Activated naive CD4-positive, alpha-beta T cell treated with anti-CD3 and anti-CD28 coated beads for 36 hours (primary cell): Measurements from ENCODE around the gene HSD17B13. TPM values are rescaled to one million over a fixed set of nuclear protein-coding genes. Genes with fewer than 3 reads are reported as not detected.

Experiments used
- CTCF ChIA-PET: fragments of 350-600 bp; sonication (Branson Sonifier 250); formaldehyde crosslinking; loops from one replicate; lab custom pipeline; 2021; ENCODE audit warnings: antibody characterized with exemption; lab: Charles Lee
- DNase-seq: peaks from one replicate; pipeline ENCODE4 v3.0.0-alpha.2; 2020
- H3K27ac Mint-ChIP-seq: one replicate; pipeline ENCODE4 v1.8.0; 2021; ENCODE audit warnings: mild to moderate bottlenecking, mixed read lengths
- H3K27me3 Mint-ChIP-seq: one replicate; pipeline ENCODE4 v1.8.0; 2021; ENCODE audit warnings: low read depth, mixed read lengths
- H3K36me3 Mint-ChIP-seq: one replicate; pipeline ENCODE4 v1.8.0; 2021; ENCODE audit warnings: low read depth, mixed read lengths
- H3K4me1 Mint-ChIP-seq: one replicate; pipeline ENCODE4 v1.8.0; 2021; ENCODE audit warnings: low read depth, mixed read lengths
- H3K4me3 Mint-ChIP-seq: one replicate; pipeline ENCODE4 v1.8.0; 2021; ENCODE audit warnings: mild to moderate bottlenecking, moderate library complexity, mixed read lengths
- H3K9me3 Mint-ChIP-seq: one replicate; pipeline ENCODE4 v1.8.0; 2021; ENCODE audit warnings: mixed read lengths
- intact Hi-C: fragments of 100-400 bp; cut with micrococcal nuclease; formaldehyde crosslinking; loops from one replicate; pipeline ENCODE4 v1.15.1; 2023
- total RNA-seq, 2 experiments: library from RNA; stranded (reverse); gene quantifications; one replicate each; pipeline ENCODE4 v1.2.3, GENCODE V29; 2021

The HSD17B13 gene
- total RNA-seq: under 1 TPM; 0.10 to 0.12 TPM

DNA sequence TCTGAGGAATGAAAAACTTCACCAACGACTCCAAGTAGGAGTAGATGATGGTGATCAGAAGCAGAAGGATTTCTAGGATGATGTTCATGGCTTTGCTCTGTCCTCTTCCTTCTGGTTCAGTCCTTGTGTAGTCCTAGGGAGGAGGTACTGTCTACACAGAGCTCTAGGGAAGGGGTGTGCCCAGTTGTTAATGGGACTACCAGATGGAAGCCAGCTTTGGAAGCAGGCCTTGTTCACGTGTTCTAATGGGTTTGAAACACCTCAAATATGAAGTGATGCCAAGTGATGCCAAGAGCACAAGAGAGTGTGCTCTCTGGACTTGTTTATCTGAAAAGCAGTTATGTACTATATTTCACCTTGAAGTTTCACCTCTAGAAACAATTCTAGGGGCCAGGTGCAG lies at the start of gene HSD17B13:
Gene HSD17B13 (minus strand): TSS at position 129 of the 400 bp plus-strand sequence. CDS start 41 bp downstream, at position 88.
- no peaks in the 10 kb centered on the region for H3K27me3 Mint-ChIP-seq
- no peaks in the 10 kb centered on the region for H3K4me1 Mint-ChIP-seq
- no peak for DNase-seq
- no peaks in the 10 kb centered on the region for H3K36me3 Mint-ChIP-seq
- no peaks in the 10 kb centered on the region for H3K9me3 Mint-ChIP-seq
- no peak within 1 kb of the TSS for H3K4me3 Mint-ChIP-seq
- CTCF ChIA-PET: no interaction called here
- intact Hi-C loops: no loop called here
- H3K27ac Mint-ChIP-seq: no peak within 1 kb of the TSS

DNA sequence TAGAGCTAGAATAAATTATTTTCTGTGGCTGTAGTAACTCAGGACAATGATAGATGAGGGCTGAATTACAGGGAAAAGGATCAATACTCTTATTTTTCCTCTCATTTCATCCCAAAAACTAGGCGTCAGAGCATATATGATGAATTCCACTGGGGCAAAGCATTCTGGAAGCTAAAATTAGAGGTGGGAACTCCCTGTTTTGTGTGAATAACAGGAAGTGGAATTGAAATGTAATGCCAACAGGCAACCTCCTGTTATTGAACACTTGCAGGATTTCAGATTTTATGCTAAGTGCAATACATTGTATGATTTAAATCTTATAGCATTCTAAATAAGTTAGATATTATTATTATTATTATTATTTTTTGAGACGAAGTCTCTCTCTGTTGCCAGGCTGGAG lies 47.4 kb upstream of the HSD17B13 start:
- Mint-ChIP-seq H3K4me3 (no peak overlapping the region), H3K27me3 (no peaks in the 10 kb centered on the region), H3K4me1 (no peaks in the 10 kb centered on the region), H3K36me3 (peaks cover 13% of the 10 kb centered on the region), H3K27ac (no peak overlapping the region), H3K9me3 (no peaks in the 10 kb centered on the region)
- intact Hi-C loops: loop anchor here (10.0 kb wide), 2 partner anchors 225 to 475 kb away; no protein-coding TSS in a partner anchor
- CTCF ChIA-PET: interaction anchor here (0.6 to 1.2 kb wide), 2 partner anchors 14 to 447 kb away, joined by 3 read pairs; no protein-coding TSS in a partner anchor
- no peak for DNase-seq

- intact Hi-C loops: no loop called here
- Mint-ChIP-seq H3K27me3 (no peaks in the 10 kb centered on the region), H3K27ac (no peak overlapping the region), H3K4me3 (no peak overlapping the region), H3K9me3 (no peaks in the 10 kb centered on the region), H3K4me1 (no peaks in the 10 kb centered on the region), H3K36me3 (peaks cover 16% of the 10 kb centered on the region)
- CTCF ChIA-PET: interaction anchor here (0.8 kb wide), 1 partner anchor 9 kb away, joined by 3 read pairs; no protein-coding TSS in a partner anchor
- DNase-seq: no peak
Measured at GRCh38 chr4:87366521-87367162, 44.0 kb upstream of the HSD17B13 start.

DNA sequence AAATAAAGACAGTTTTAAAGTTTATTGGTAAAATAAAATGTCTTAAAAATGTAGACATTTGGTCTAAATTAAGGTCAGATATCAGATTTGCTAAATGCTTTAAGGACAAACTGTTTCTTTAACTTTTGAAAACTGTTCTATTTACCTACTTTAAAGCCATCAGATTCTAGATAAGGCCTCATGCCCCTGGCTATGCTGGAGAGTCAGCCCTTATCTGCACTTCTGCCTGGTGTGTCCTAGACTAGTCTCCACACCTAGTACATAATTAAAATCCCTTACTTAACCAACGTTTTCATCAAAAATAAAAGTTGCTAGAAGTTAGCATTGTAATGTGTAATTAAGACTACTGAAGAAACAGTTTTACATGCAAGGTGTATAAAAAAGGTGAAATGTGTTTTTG lies 42.7 kb upstream of the HSD17B13 start:
- intact Hi-C loops: no loop called here
- Mint-ChIP-seq H3K9me3 (no peaks in the 10 kb centered on the region), H3K4me1 (no peaks in the 10 kb centered on the region), H3K4me3 (no peak overlapping the region), H3K27me3 (no peaks in the 10 kb centered on the region), H3K36me3 (peaks cover 13% of the 10 kb centered on the region), H3K27ac (no peak overlapping the region)
- CTCF ChIA-PET: interaction anchor here (0.7 to 1.3 kb wide), 2 partner anchors 10 to 78 kb away, joined by 3 read pairs; no protein-coding TSS in a partner anchor
- DNase-seq: no peak

DNA sequence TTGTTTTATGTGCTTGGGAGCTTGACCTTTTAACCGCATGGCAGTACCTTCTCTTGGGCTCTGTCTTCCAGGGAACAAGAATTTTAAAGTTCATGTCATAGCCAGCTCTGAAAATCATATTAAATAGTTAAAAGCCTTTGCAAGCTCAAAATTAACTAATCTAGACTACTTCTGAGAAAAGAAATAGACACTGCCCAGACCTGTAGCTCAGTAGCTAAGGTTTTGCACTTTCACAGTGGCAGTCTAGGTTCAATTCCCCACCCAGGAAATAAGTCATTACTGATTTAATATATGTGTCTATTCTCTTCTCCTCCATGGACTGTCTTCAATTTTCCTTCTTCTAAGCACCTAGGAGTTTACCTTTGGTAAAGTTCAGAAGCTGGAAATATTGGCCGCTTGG lies 40.9 kb upstream of the HSD17B13 start:
- DNase-seq: no peak
- peaks cover 14% of the 10 kb centered on the region for H3K36me3 Mint-ChIP-seq
- H3K27ac Mint-ChIP-seq: no peak overlapping the region
- H3K4me1 Mint-ChIP-seq: no peaks in the 10 kb centered on the region
- no peaks in the 10 kb centered on the region for H3K9me3 Mint-ChIP-seq
- no peak overlapping the region for H3K4me3 Mint-ChIP-seq
- intact Hi-C loops: no loop called here
- no peaks in the 10 kb centered on the region for H3K27me3 Mint-ChIP-seq
- CTCF ChIA-PET: interaction anchor here (0.7 to 2.5 kb wide), 2 partner anchors 12 to 1132 kb away, joined by 4 to 17 read pairs; no protein-coding TSS in a partner anchor

DNA sequence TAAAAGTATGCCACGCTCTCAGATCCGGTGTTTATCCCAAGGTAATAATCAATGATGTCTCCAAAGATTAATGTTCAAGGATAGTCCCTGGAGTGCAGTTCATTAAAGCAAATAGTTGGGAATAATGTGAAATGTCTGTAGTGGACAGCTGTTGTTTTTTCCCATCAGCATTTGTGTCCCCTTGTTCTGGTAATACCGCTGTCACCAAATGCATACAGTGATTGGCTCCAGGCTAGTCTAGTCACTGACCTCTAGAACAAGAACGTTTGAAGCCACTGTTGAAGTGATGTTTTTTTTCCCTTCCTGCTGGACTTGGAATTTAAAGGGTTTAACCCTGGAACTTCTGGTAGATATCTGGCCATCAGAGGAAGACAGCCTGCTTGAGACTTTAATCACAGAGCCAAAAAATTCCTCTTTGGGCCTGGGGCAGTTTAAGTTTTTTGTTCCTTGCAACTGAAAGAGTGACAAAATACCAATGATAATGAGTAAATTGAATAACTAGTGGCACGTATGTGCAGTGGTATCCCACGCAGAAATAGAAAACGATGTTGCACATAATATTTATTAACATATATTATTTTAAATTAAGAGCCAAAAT lies 37.8 kb upstream of the HSD17B13 start:
- Mint-ChIP-seq H3K4me1 (no peaks in the 10 kb centered on the region), H3K27ac (no peak overlapping the region), H3K36me3 (peaks cover 12% of the 10 kb centered on the region), H3K27me3 (no peaks in the 10 kb centered on the region), H3K9me3 (no peaks in the 10 kb centered on the region), H3K4me3 (no peak overlapping the region)
- no peak for DNase-seq
- CTCF ChIA-PET: no interaction called here
- intact Hi-C loops: no loop called here

GRCh38 chr4:87359258-87359657 lies 36.6 kb upstream of the HSD17B13 start:
- Mint-ChIP-seq H3K9me3 (no peaks in the 10 kb centered on the region), H3K36me3 (peaks cover 9% of the 10 kb centered on the region)
- CTCF ChIA-PET: interaction anchor here (0.6 kb wide), 1 partner anchor 228 kb away, joined by 3 read pairs; no protein-coding TSS in a partner anchor

GRCh38 chr4:87356832-87357526 lies 34.3 kb upstream of the HSD17B13 start:
- Mint-ChIP-seq H3K4me1 (no peaks in the 10 kb centered on the region), H3K4me3 (no peak overlapping the region), H3K27me3 (no peaks in the 10 kb centered on the region), H3K27ac (no peak overlapping the region), H3K9me3 (no peaks in the 10 kb centered on the region), H3K36me3 (peaks cover 11% of the 10 kb centered on the region)
- no peak for DNase-seq
- intact Hi-C loops: no loop called here
- CTCF ChIA-PET: interaction anchor here (1.1 to 2.9 kb wide), 2 partner anchors 13 to 19 kb away, joined by 3 to 9 read pairs; no protein-coding TSS in a partner anchor

More at GRCh38 chr4:87359258-87359657, 36.6 kb upstream of the HSD17B13 start:
- DNase-seq: no peak
- no peaks in the 10 kb centered on the region for H3K27me3 Mint-ChIP-seq
- no peak overlapping the region for H3K4me3 Mint-ChIP-seq
- no peak overlapping the region for H3K27ac Mint-ChIP-seq
- intact Hi-C loops: no loop called here
- no peaks in the 10 kb centered on the region for H3K4me1 Mint-ChIP-seq

GRCh38 chr4:87354168-87355102 lies 31.8 kb upstream of the HSD17B13 start:
- no peak overlapping the region for H3K4me3 Mint-ChIP-seq
- no peaks in the 10 kb centered on the region for H3K4me1 Mint-ChIP-seq
- H3K27me3 Mint-ChIP-seq: no peaks in the 10 kb centered on the region
- no peaks in the 10 kb centered on the region for H3K9me3 Mint-ChIP-seq
- no peak overlapping the region for H3K27ac Mint-ChIP-seq
- CTCF ChIA-PET: interaction anchor here (0.9 to 1.0 kb wide), 2 partner anchors 37 to 111 kb away, joined by 4 to 5 read pairs; partner anchors contain the start of gene HSD17B11
- DNase-seq: no peak
- intact Hi-C loops: loop anchor here (5.0 kb wide), 2 partner anchors 113 to 493 kb away; no protein-coding TSS in a partner anchor
- H3K36me3 Mint-ChIP-seq: peaks cover 11% of the 10 kb centered on the region

- peak; percentile 50 for DNase-seq
- Mint-ChIP-seq H3K4me1 (no peaks in the 10 kb centered on the region), H3K4me3 (no peak overlapping the region), H3K9me3 (no peaks in the 10 kb centered on the region), H3K27me3 (no peaks in the 10 kb centered on the region), H3K36me3 (peaks cover 10% of the 10 kb centered on the region), H3K27ac (no peak overlapping the region)
- CTCF ChIA-PET: interaction anchor here (0.9 to 1.0 kb wide), 2 partner anchors 37 to 112 kb away, joined by 4 to 5 read pairs; partner anchors contain the start of gene HSD17B11
- intact Hi-C loops: loop anchor here (5.0 kb wide), 2 partner anchors 114 to 494 kb away; no protein-coding TSS in a partner anchor
Measured at GRCh38 chr4:87353592-87353991, 30.9 kb upstream of the HSD17B13 start.

DNA sequence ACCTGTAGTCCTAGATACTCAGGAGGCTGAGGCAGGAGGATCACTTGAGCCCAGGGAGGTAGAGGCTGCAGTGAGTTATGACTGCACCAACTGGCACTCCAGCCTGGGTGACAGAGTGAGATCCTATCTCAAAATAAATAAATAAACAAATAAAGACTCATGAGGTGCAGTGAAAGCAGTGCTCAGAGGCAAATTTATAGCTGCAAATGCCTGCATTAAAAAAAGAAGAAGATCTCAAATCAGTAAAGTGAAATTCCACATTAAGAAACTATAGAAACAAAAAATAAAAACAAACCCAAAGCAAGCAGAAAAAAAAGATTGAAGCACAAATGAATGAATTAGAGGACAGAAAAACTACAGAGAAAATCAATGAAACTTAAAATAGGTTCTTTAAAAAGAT lies 22.5 kb upstream of the HSD17B13 start:
- no peaks in the 10 kb centered on the region for H3K4me1 Mint-ChIP-seq
- H3K27ac Mint-ChIP-seq: no peak overlapping the region
- no peaks in the 10 kb centered on the region for H3K27me3 Mint-ChIP-seq
- H3K4me3 Mint-ChIP-seq: no peak overlapping the region
- CTCF ChIA-PET: no interaction called here
- DNase-seq: no peak
- peaks cover 39% of the 10 kb centered on the region for H3K36me3 Mint-ChIP-seq
- intact Hi-C loops: no loop called here
- peaks cover 17% of the 10 kb centered on the region for H3K9me3 Mint-ChIP-seq
